ENCODE results near the gene MRPS18A.

DNA sequence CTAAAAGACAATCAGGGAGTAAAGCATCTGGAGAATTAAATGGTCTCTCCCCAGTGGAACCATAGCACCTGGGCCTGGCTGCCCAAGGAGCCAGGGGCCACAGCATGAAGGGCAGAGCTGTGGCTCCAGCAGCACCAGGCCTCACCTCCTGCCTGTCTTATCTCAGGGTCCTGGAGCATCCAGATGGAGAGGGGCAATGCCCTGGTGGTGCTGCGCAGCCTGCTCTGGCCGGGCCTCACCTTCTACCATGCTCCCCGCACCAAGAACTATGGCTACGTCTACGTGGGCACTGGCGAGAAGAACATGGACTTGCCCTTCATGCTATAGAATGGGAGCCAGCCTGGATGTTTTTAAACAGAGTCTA is 17.0 kb downstream of the MRPS18A start:
- TF ChIP-seq CTCF (IDR thresholded peaks at IDR 0.05; ENCODE audit: low read length) (no peak), EZH2 (IDR thresholded peaks at IDR 0.05; ENCODE audit: borderline replicate concordance, low read length) (no peak)
